ENCODE data around the gene NKX2-2.

GRCh38 chr20:21523281-21523868 is 9.5 kb upstream of the NKX2-2 start:
- TF ChIP-seq, protein P1, sequence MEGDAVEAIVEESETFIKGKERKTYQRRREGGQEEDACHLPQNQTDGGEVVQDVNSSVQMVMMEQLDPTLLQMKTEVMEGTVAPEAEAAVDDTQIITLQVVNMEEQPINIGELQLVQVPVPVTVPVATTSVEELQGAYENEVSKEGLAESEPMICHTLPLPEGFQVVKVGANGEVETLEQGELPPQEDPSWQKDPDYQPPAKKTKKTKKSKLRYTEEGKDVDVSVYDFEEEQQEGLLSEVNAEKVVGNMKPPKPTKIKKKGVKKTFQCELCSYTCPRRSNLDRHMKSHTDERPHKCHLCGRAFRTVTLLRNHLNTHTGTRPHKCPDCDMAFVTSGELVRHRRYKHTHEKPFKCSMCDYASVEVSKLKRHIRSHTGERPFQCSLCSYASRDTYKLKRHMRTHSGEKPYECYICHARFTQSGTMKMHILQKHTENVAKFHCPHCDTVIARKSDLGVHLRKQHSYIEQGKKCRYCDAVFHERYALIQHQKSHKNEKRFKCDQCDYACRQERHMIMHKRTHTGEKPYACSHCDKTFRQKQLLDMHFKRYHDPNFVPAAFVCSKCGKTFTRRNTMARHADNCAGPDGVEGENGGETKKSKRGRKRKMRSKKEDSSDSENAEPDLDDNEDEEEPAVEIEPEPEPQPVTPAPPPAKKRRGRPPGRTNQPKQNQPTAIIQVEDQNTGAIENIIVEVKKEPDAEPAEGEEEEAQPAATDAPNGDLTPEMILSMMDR (conservative IDR thresholded peaks at IDR 0.05; ENCODE audit: low read depth, low read length), result no peak
- no peak for TF ChIP-seq EZH2 (IDR thresholded peaks at IDR 0.05; ENCODE audit: low read length, unreplicated experiment)
- TF ChIP-seq EZH2phosphoT487 (IDR thresholded peaks at IDR 0.05; ENCODE audit: borderline replicate concordance, low read length), result no peak

Data from PC-3 (cell line).